ENCODE measurements around the gene LKAAEAR1.

LKAAEAR1 gene

DNA sequence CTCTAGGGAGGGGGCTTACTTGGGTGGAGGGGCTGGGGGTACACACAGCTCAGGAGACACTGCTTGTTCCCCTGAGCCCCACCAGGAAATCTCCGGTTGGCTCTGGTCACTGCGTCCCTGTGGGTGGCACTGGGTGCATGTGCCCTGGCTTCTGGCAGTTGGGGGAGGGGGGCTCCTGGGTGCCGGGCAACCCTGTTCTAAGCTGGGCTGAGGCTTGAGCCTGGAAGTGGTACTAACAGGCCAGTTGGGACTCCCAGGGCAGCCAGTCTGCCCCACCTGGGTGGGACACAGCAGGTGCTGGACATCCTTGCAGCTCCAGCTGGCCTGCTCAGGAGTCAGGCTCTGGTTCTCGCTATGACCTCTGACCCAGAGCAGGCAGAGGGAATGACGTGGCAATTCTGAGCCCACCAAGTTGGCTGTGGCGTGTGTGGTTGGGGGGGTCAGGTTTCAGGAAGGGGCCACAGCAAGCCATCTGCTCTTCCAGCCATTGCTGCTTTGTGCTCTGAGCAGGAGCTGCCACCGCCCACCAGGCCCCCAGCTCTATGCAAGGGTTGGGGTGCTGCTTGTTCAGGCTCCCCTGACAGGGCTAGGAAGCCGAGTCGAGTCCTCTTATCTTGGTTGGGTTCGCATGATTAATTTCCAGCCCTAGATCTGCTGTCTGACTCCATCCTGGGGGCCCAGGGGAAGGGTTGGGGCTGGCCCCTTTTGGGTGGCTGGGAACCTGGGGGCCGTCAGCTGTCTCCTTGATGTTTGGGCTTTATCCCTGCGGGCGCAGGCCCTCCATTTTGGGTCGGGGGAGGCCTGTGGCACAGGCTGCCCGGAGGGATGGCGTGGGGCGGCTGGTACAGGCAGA, 47.6 kb downstream of the LKAAEAR1 start:
- Histone ChIP-seq H3K4me3 (ENCODE audit: low read depth, low read length) (no peak overlapping the region), H3K27me3 (replicated peaks) (peaks cover 12% of the 10 kb centered on the region), H3K36me3 (replicated peaks) (peaks cover 10% of the 10 kb centered on the region), H3K27ac (no peak overlapping the region)
- DNase-seq: no peak
- in situ Hi-C loops (cut with HindIII; ENCODE audit: low pct_ligation_motif_present, low sequenced_read_pairs): no loop called here
- TF ChIP-seq CTCF (IDR thresholded peaks at IDR 0.05; ENCODE audit: low read depth, low read length, missing control alignments): no peak

DNA sequence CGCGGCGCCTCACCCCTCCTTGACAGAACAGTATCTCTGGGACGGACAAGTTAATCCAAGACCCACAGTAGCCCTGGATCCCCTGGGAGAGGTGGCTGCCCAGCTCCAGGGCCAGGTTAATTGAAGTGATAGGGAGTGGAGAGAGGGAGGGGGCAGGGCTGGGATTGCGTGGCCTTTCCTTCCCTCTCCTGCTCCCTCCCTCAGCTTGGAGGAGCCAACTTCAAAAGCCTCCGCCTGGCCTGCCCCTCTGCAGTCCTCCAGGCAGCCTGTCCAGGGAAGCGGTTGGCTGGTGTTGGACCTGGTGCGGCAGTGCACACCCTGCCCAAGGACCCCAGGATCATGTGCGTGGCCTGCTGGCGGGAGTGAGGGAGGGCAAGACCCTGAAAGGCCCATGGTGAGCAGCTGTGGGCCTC, 48.3 kb downstream of the LKAAEAR1 start, which contains the start of gene C20orf204:
TSS of gene C20orf204 (plus strand) at position 250 of the 413 bp plus-strand sequence. CDS start at position 392, 142 bp downstream.
- TF ChIP-seq CTCF (IDR thresholded peaks at IDR 0.05; ENCODE audit: low read depth, low read length, missing control alignments): no peak
- in situ Hi-C loops (cut with HindIII; ENCODE audit: low pct_ligation_motif_present, low sequenced_read_pairs): no loop called here
- peaks cover 6% of the 10 kb centered on the region for H3K27me3 ChIP-seq (replicated peaks)
- peaks cover 13% of the 10 kb centered on the region for H3K36me3 ChIP-seq (replicated peaks)
- DNase-seq: no peak
- no peak within 1 kb of the TSS for H3K27ac ChIP-seq
- no peak within 1 kb of the TSS for H3K4me3 ChIP-seq (ENCODE audit: low read depth, low read length)

GRCh38 chr20:64035066-64035932, 48.9 kb downstream of the LKAAEAR1 start:
- no peak overlapping the region for H3K4me3 ChIP-seq (ENCODE audit: low read depth, low read length)
- DNase-seq: no peak
- peaks cover under 1% of the 10 kb centered on the region for H3K27me3 ChIP-seq (replicated peaks)
- in situ Hi-C loops (cut with HindIII; ENCODE audit: low pct_ligation_motif_present, low sequenced_read_pairs): no loop called here
- TF ChIP-seq CTCF (IDR thresholded peaks at IDR 0.05; ENCODE audit: low read depth, low read length, missing control alignments): no peak
- H3K27ac ChIP-seq: no peak overlapping the region
- peaks cover 19% of the 10 kb centered on the region for H3K36me3 ChIP-seq (replicated peaks)

DNA sequence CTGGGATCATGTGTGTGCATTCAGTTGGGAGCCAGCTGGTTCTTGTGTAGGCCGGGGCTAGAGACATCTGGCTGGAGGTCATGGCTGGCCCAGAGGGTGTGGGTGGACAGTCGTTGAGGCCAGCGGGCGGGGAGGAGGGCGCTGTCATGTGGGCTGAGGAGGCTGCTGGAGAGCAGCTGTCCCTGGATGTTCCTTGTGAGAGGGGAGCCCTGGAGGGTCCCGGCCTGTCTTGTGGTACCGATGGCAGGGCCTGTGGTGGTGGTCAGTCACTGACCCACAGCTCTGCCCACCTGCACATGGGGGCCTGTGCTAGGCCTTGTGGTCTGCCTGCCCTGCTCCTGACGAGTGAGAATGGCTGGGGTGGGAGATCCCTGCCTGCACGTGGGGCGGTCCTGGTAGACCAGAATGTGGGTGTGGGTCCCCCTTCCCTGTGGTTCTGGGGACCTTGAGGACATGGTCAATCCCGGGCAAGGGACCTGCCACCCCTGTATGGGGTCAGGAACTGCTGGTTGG, 50.2 kb downstream of the LKAAEAR1 start:
- H3K36me3 ChIP-seq (replicated peaks): peaks cover 30% of the 10 kb centered on the region
- DNase-seq: no peak
- in situ Hi-C loops (cut with HindIII; ENCODE audit: low pct_ligation_motif_present, low sequenced_read_pairs): no loop called here
- no peak overlapping the region for H3K27ac ChIP-seq
- TF ChIP-seq CTCF (IDR thresholded peaks at IDR 0.05; ENCODE audit: low read depth, low read length, missing control alignments): no peak
- H3K4me3 ChIP-seq (ENCODE audit: low read depth, low read length): no peak overlapping the region
- no peaks in the 10 kb centered on the region for H3K27me3 ChIP-seq (replicated peaks)

Measured in brain microvascular endothelial cell (primary cell).